SK-N-SH treated with all-trans-retinoic acid at 6 μM for 48 hours (cell line): ENCODE measurements around the gene MRGPRD.

Source experiments
- OSR1 ChIP-seq: fragments of 250-450 bp; sonication (Bioruptor Pico); IDR thresholded peaks from 2 replicates; pipeline ENCODE4 v1.8.0; 2022; ENCODE audit warnings: moderate library complexity, mild to moderate bottlenecking, inconsistent platforms
- PPARA ChIP-seq: fragments of 250-450 bp; sonication (Bioruptor Pico); IDR thresholded peaks from 2 replicates; pipeline ENCODE4 v1.5.0; 2020; ENCODE audit warnings: mild to moderate bottlenecking, borderline replicate concordance
- TOX ChIP-seq: fragments of 250-450 bp; sonication (Bioruptor Pico); IDR thresholded peaks from 2 replicates; pipeline ENCODE4 v1.8.0; 2021; ENCODE audit warnings: mild to moderate bottlenecking, moderate library complexity, borderline replicate concordance
- ZFP30 ChIP-seq: fragments of 450-650 bp; formaldehyde crosslinking; IDR thresholded peaks from 2 replicates; pipeline ENCODE4 v1.5.0; 2022; ENCODE audit warnings: mild to moderate bottlenecking, moderate library complexity
- TF ChIP-seq, protein P1 (sequence below): fragments of 250-450 bp; sonication (Bioruptor Pico); IDR thresholded peaks from 2 replicates; pipeline ENCODE4 v1.8.0; 2020; ENCODE audit warnings: mild to moderate bottlenecking, moderate library complexity, borderline replicate concordance

- TF ChIP-seq ZFP30 (CRISPR knock-in tag): no peak
- no peak for TF ChIP-seq OSR1 (CRISPR knock-in tag)
- TF ChIP-seq, protein P1, sequence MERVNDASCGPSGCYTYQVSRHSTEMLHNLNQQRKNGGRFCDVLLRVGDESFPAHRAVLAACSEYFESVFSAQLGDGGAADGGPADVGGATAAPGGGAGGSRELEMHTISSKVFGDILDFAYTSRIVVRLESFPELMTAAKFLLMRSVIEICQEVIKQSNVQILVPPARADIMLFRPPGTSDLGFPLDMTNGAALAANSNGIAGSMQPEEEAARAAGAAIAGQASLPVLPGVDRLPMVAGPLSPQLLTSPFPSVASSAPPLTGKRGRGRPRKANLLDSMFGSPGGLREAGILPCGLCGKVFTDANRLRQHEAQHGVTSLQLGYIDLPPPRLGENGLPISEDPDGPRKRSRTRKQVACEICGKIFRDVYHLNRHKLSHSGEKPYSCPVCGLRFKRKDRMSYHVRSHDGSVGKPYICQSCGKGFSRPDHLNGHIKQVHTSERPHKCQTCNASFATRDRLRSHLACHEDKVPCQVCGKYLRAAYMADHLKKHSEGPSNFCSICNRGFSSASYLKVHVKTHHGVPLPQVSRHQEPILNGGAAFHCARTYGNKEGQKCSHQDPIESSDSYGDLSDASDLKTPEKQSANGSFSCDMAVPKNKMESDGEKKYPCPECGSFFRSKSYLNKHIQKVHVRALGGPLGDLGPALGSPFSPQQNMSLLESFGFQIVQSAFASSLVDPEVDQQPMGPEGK (CRISPR knock-in tag): no peak
- no peak for TF ChIP-seq TOX (CRISPR knock-in tag)
- TF ChIP-seq PPARA (CRISPR knock-in tag): no peak
These were observed 9.7 kb downstream of the MRGPRD start for GRCh38 chr11:68970921-68971636.
